K562 (cell line): ENCODE data around the gene RBM45. TPM values are rescaled to one million over a fixed set of nuclear protein-coding genes. Genes with fewer than 3 reads are reported as not detected.

Experiments used
- CC2D1A ChIP-seq: fragments of 450-650 bp; IDR thresholded peaks from 2 replicates; pipeline ENCODE4 v1.6.1; 2017; ENCODE audit warnings: mild to moderate bottlenecking
- CHD7 ChIP-seq: fragments of 200-600 bp; sonication (generic); IDR thresholded peaks from one replicate; pipeline ENCODE4 v1.6.1; 2012; ENCODE audit warnings: mild to moderate bottlenecking, low read depth, low read length, inconsistent platforms
- FOS ChIP-seq: IDR thresholded peaks from 3 replicates; pipeline ENCODE4 v1.6.1; 2011; ENCODE audit not compliant: insufficient read length; ENCODE audit errors: extremely low read depth
- FOXA1 ChIP-seq: fragments of 450-650 bp; IDR thresholded peaks from 2 replicates; pipeline ENCODE4 v1.6.1; 2016; ENCODE audit warnings: mild to moderate bottlenecking, borderline replicate concordance
- HDGF ChIP-seq: fragments of 450-650 bp; IDR thresholded peaks from 2 replicates; pipeline ENCODE4 v1.6.1; 2016
- IRF1 ChIP-seq: sonication (generic); formaldehyde crosslinking; IDR thresholded peaks from 2 replicates; pipeline ENCODE4 v1.8.0; 2022; ENCODE audit warnings: missing genetic modification reagents, mild to moderate bottlenecking, borderline replicate concordance
- KAT2B ChIP-seq: IDR thresholded peaks from one replicate; pipeline ENCODE4 v1.6.1; 2012; ENCODE audit warnings: low read depth, mild to moderate bottlenecking, control low read depth, inconsistent platforms, low read length, moderate library complexity
- PTTG1 ChIP-seq: fragments of 450-650 bp; IDR thresholded peaks from 2 replicates; pipeline ENCODE4 v1.6.1; 2016; ENCODE audit warnings: low read depth, mild to moderate bottlenecking, missing genetic modification characterization, missing compliant biosample characterization
- TFE3 ChIP-seq: fragments of 450-650 bp; formaldehyde crosslinking; IDR thresholded peaks from 2 replicates; pipeline ENCODE4 v1.4.0; 2020; ENCODE audit warnings: mild to moderate bottlenecking, mixed read lengths
- VEZF1 ChIP-seq: fragments of 200-800 bp; sonication (Bioruptor generic); IDR thresholded peaks from 2 replicates; pipeline ENCODE4 v1.6.1; 2017; ENCODE audit warnings: missing genetic modification characterization, missing compliant biosample characterization
- polyA plus RNA-seq, 8 experiments: library from polyadenylated mRNA; depleted of rRNA in 4 of 8; stranded (reverse) in 5 of 8; unstranded in 3 of 8; fragments of >200 nt; fragmentation: Nextera tagmentation in 2 of 8; fragmentation: Illumina TruSeq in 1 of 8; extraction: Ambion mirVana in 2 of 8; extraction: Trizol in 1 of 8; gene quantifications; 2 replicates each; pipeline versions ENCODE4 v1.2.1 to v1.2.3, GENCODE V29; 2011 to 2014; ENCODE audit warnings: inconsistent platforms in 1 of 8, missing spikeins in 1 of 8
- total RNA-seq, 7 experiments: library from RNA; depleted of rRNA in 6 of 7; stranded (reverse); fragments of >200 nt in 6 of 7; fragmentation: Illumina TruSeq in 2 of 7; extraction: Trizol in 2 of 7; gene quantifications; 2 replicates each; pipeline versions ENCODE4 v1.2.1 to v1.2.3, GENCODE V29; 2011 to 2021; ENCODE audit warnings: low replicate concordance in 1 of 7

The RBM45 gene
- total and polyA plus RNA-seq, 9 of the 15 experiments (the other 6 are each of a cell fraction or from before 2014, with no cell fraction given), result 6.7 to 22.0 (median 15.0) TPM

GRCh38 chr2:178112202-178113152, at the start of gene RBM45 (continued):
- TF ChIP-seq TFE3 (CRISPR knock-in tag) (no peak), FOS (no peak), HDGF (no peak), FOXA1 (no peak), IRF1 (CRISPR knock-in tag) (no peak; the same call in 1 of the 2 replicates), CHD7 (no peak), KAT2B (peak; percentile 41), PTTG1 (tag) (no peak), VEZF1 (CRISPR knock-in tag) (peak; percentile 44; the same call in 1 of the 2 replicates), CC2D1A (peak; percentile 93)
